ENCODE results near the gene PBOV1.

Gene PBOV1

GRCh38 chr6:138246650-138247440, 28.6 kb upstream of the PBOV1 start:
- H3K4me3 ChIP-seq (ENCODE audit: low read depth, low read length) = no peak overlapping the region
- DNase-seq (ENCODE audit: low read depth) = no peak
- TF ChIP-seq CTCF (IDR thresholded peaks at IDR 0.05; ENCODE audit: control insufficient read depth, extremely low read depth, insufficient read depth) = no peak

- no peak overlapping the region for H3K4me3 ChIP-seq (ENCODE audit: low read depth, low read length)
- no peak for DNase-seq (ENCODE audit: low read depth)
- no peak for TF ChIP-seq CTCF (IDR thresholded peaks at IDR 0.05; ENCODE audit: control insufficient read depth, extremely low read depth, insufficient read depth)
Measured at GRCh38 chr6:138245751-138246150, 27.5 kb upstream of the PBOV1 start.

- DNase-seq (ENCODE audit: low read depth) = peak; percentile 67
- H3K4me3 ChIP-seq (ENCODE audit: low read depth, low read length) = no peak overlapping the region
- no peak for TF ChIP-seq CTCF (IDR thresholded peaks at IDR 0.05; ENCODE audit: control insufficient read depth, extremely low read depth, insufficient read depth)
Measured at GRCh38 chr6:138242987-138243592, 24.8 kb upstream of the PBOV1 start.

- DNase-seq (ENCODE audit: low read depth) = no peak
- 0 out of 2 replicates have a peak overlapping the region, but pooled peaks have one; percentile 3 for H3K4me3 ChIP-seq (ENCODE audit: low read depth, low read length)
- TF ChIP-seq CTCF (IDR thresholded peaks at IDR 0.05; ENCODE audit: control insufficient read depth, extremely low read depth, insufficient read depth) = no peak
Measured at GRCh38 chr6:138241934-138242333, 23.6 kb upstream of the PBOV1 start.

GRCh38 chr6:138241381-138241780, 23.1 kb upstream of the PBOV1 start:
- no peak for TF ChIP-seq CTCF (IDR thresholded peaks at IDR 0.05; ENCODE audit: control insufficient read depth, extremely low read depth, insufficient read depth)
- H3K4me3 ChIP-seq (ENCODE audit: low read depth, low read length) = 0 out of 2 replicates have a peak overlapping the region, but pooled peaks have one; percentile 3
- DNase-seq (ENCODE audit: low read depth) = no peak

GRCh38 chr6:138240476-138241245, 22.4 kb upstream of the PBOV1 start:
- H3K4me3 ChIP-seq (ENCODE audit: low read depth, low read length) = no peak overlapping the region
- DNase-seq (ENCODE audit: low read depth) = no peak
- TF ChIP-seq CTCF (IDR thresholded peaks at IDR 0.05; ENCODE audit: control insufficient read depth, extremely low read depth, insufficient read depth) = no peak

Data from LNCaP clone FGC (cell line).